ENCODE measurements around the gene RSU1.

DNA sequence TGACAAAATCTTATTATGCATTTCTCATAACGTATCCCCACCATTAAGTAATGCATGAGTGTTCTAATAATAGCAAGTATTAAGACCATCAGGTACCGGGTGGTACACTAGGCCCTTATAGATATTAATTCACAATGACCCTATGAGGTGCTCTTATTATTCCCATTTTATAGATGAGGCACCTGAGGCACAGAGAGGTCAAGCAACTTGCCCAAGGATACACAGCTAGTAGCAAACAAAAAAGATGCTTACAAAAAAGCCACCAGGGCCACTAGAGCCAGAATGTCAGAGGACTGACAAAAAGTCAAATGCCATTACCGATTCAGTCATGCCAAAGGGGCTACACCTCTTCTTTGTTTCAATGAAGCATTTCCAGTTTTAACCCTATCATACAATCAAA is 5.9 kb downstream of the RSU1 start:
- TF ChIP-seq CTCF (IDR thresholded peaks at IDR 0.05; ENCODE audit: extremely low read depth in 1 of 2, insufficient read depth in 1 of 2, low read depth in 1 of 2, low read length in 2 of 2), result no peak
- TF ChIP-seq POLR2A (IDR thresholded peaks at IDR 0.05; ENCODE audit: low read depth, low read length), result no peak
- TF ChIP-seq POLR2AphosphoS5 (IDR thresholded peaks at IDR 0.05; ENCODE audit: insufficient read depth, low read depth, low read length), result no peak
- no peak for TF ChIP-seq MAX (IDR thresholded peaks at IDR 0.05; ENCODE audit: insufficient read depth, insufficient read length)
- no peak for TF ChIP-seq JUN (IDR thresholded peaks at IDR 0.05; ENCODE audit: borderline replicate concordance, insufficient read depth, insufficient read length, low read depth)
- TF ChIP-seq MYC (IDR thresholded peaks at IDR 0.05; ENCODE audit: low read depth, low read length), result no peak
- TF ChIP-seq FOS (IDR thresholded peaks at IDR 0.05; ENCODE audit: borderline replicate concordance, insufficient read depth, low read length), result no peak
- TF ChIP-seq EZH2 (IDR thresholded peaks at IDR 0.05; ENCODE audit: borderline replicate concordance, low read depth, low read length, severe bottlenecking), result no peak
